Bronchial epithelial cell (primary cell): ENCODE data around the gene ZNF280A. TPM values are rescaled to one million over a fixed set of nuclear protein-coding genes. Genes with fewer than 3 reads are reported as not detected.

ENCODE experiments used
- DNase-seq: peaks from one replicate; pipeline ENCODE4 v3.0.0-alpha.2; 2010; ENCODE audit warnings: low read depth
- FAIRE-seq: peaks from 2 replicates; lab custom pipeline; 2011; peaks lifted over from hg19 to GRCh38; lab: Jason Lieb, UNC
- H3K27me3 ChIP-seq: 2 replicates; pipeline ENCODE4 v1.5.1; 2011; ENCODE audit warnings: low read length; ENCODE audit not compliant: control insufficient read depth, insufficient read depth
- H3K36me3 ChIP-seq: 2 replicates; pipeline ENCODE4 v1.5.1; 2011; ENCODE audit warnings: low read length; ENCODE audit not compliant: control insufficient read depth, insufficient read depth
- H3K4me3 ChIP-seq: 2 replicates; pipeline ENCODE4 v1.5.1; 2011; ENCODE audit warnings: mild to moderate bottlenecking, low read depth, low read length, control low read depth
- total RNA-seq: library from RNA; depleted of rRNA; stranded (reverse); fragments of >200 nt; gene quantifications from 2 replicates; pipeline ENCODE4 v1.2.1, GENCODE V29; 2014
- TF ChIP-seq, protein P1 (sequence below): IDR thresholded peaks from 2 replicates; pipeline ENCODE4 v1.5.1; 2011; ENCODE audit warnings: mild to moderate bottlenecking, moderate library complexity, low read length, control low read depth, inconsistent platforms; ENCODE audit not compliant: insufficient read depth, severe bottlenecking

ZNF280A gene
- total RNA-seq, 1 donor from 2014 or later, result not detected

DNA sequence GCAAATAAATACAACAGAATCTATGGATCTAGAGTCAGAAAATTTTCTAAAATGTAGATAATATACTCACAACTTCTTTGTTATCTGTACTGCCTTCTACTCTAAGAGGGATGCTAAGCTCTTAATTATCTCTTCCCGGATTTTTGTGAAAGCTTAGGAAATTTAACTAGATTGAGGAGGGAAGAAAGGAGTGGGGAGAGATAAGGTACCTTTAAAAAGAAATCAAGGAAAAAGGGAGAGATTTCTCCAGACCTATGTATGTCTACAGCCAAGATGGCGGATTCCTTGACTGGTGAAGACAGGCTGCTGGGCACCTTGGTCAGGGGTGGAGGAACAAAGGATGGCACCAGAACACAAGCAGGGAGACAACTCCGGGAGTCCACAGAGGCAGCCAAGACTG, 34.5 kb downstream of the ZNF280A start:
- Histone ChIP-seq H3K36me3 (no peaks in the 10 kb centered on the region), H3K4me3 (no peak overlapping the region), H3K27me3 (no peaks in the 10 kb centered on the region)
- DNase-seq, result no peak
- TF ChIP-seq, protein P1, sequence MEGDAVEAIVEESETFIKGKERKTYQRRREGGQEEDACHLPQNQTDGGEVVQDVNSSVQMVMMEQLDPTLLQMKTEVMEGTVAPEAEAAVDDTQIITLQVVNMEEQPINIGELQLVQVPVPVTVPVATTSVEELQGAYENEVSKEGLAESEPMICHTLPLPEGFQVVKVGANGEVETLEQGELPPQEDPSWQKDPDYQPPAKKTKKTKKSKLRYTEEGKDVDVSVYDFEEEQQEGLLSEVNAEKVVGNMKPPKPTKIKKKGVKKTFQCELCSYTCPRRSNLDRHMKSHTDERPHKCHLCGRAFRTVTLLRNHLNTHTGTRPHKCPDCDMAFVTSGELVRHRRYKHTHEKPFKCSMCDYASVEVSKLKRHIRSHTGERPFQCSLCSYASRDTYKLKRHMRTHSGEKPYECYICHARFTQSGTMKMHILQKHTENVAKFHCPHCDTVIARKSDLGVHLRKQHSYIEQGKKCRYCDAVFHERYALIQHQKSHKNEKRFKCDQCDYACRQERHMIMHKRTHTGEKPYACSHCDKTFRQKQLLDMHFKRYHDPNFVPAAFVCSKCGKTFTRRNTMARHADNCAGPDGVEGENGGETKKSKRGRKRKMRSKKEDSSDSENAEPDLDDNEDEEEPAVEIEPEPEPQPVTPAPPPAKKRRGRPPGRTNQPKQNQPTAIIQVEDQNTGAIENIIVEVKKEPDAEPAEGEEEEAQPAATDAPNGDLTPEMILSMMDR, result no peak
- FAIRE-seq, result no peak

GRCh38 chr22:22484023-22484422, 36.0 kb downstream of the ZNF280A start:
- DNase-seq, result no peak
- Histone ChIP-seq H3K4me3 (no peak overlapping the region), H3K27me3 (no peaks in the 10 kb centered on the region), H3K36me3 (no peaks in the 10 kb centered on the region)
- TF ChIP-seq, protein P1, result no peak
- no peak for FAIRE-seq

DNA sequence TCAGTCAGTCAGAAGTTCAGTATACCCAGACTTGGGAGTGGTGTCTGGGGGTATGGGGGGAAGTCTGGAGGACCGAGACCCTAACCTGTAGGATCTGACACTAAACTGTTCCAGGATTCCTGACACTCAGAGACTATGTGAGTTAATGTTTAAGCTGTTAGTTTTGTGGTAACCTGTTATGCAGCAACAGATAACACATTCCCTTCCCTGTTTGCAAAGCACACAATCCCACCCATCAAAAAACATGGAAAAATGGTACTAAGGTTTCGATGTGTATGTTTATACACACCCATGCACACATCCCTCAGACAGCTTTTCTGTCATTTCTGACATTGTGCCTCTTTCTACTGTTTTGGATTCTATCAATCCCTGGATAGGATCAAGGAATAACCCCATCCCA, 39.1 kb downstream of the ZNF280A start:
- DNase-seq, result no peak
- Histone ChIP-seq H3K36me3 (no peaks in the 10 kb centered on the region), H3K27me3 (no peaks in the 10 kb centered on the region), H3K4me3 (no peak overlapping the region)
- TF ChIP-seq, protein P1, result no peak
- FAIRE-seq, result no peak

DNA sequence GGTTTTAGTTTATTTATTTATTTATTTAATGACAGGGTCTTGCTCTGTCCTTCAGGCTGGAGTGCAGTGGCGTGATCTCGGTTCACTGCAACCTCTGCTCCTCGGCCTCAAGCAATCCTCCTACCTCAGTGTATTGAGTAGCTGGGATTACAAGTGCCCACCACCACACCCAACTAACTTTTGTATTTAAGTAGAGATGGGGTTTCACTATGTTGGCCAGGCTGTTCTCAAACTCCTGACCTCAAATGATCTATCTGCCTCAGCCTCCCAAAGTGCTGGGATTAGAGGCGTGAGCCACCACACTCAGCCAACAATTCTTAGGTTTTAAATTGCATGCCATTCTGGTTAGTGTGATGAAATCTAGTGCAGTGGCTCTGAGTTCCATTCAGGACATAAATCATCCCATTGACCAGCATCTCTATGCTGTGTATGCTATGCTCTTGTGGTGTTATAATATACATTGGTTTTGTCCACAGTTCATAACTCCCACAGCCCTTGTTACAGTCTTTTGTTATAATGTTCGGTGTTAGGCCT, 40.0 kb downstream of the ZNF280A start:
- no peak for FAIRE-seq
- TF ChIP-seq, protein P1, result no peak
- DNase-seq, result no peak
- Histone ChIP-seq H3K27me3 (no peaks in the 10 kb centered on the region), H3K36me3 (no peaks in the 10 kb centered on the region), H3K4me3 (no peak overlapping the region)

GRCh38 chr22:22479116-22479515, 41.0 kb downstream of the ZNF280A start:
- no peak overlapping the region for H3K4me3 ChIP-seq
- H3K27me3 ChIP-seq, result no peaks in the 10 kb centered on the region
- no peaks in the 10 kb centered on the region for H3K36me3 ChIP-seq
- TF ChIP-seq, protein P1, result no peak
- FAIRE-seq, result no peak
- DNase-seq, result no peak

- FAIRE-seq, result no peak
- H3K27me3 ChIP-seq, result no peaks in the 10 kb centered on the region
- TF ChIP-seq, protein P1, result no peak
- no peaks in the 10 kb centered on the region for H3K36me3 ChIP-seq
- DNase-seq, result no peak
- H3K4me3 ChIP-seq, result no peak overlapping the region
Measured at GRCh38 chr22:22478470-22478869, 41.6 kb downstream of the ZNF280A start.
